ENCODE measurements around the gene ASXL2. TPM values are rescaled to one million over a fixed set of nuclear protein-coding genes. Genes with fewer than 3 reads are reported as not detected.

The ASXL2 gene
- total RNA-seq, 1 experiment from 2014 or later: 37.8 TPM

DNA sequence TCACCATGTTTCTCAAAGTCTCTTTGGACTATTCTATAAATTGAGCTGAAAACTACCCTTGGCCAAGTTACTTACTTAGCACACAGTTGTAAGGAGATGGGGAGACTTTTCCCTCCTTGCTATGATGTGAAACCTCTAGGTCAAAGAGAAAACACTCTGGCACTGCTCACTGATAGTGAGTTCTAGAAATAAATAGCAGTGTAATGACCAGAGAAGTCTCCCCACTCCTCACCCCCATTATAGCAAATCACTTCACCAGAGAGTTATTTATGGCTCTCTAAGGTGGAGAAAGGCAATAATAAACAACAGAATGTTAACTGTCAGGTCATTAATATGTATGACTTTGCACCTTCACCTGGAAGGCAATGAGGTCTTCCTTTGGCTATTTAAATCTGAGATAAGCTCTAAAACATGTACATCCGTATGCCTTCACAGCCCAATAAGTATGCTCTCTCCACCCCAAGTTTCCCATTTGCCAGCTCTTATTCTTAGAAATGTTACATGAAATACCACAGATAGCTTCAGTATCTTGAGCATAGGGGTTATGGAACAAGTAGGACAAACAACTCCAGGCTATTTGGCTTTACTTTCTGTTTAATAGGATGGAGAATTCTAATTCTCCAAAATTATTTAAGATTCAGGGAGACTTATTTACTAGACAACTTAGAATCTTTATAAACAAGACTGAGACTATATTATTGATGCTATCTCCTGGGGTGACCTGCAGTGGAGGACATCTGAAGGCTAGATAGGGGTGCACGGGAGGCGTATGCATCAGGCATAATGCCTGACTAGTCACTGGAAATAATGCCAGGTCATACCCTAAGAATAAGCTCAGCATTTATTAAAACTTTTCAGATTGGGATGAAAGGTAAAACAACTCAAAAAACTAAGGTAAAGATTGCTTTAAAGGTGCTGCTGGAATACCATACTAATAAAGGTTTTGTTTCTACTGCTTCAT lies 139.6 kb downstream of the ASXL2 start:
- Mint-ChIP-seq H3K27me3 (ENCODE audit: low read depth) (no peaks in the 10 kb centered on the region), H3K9me3 (no peaks in the 10 kb centered on the region), H3K4me1 (peaks cover 58% of the 10 kb centered on the region), H3K36me3 (peaks cover 11% of the 10 kb centered on the region), H3K27ac (no peak overlapping the region), H3K4me3 (no peak overlapping the region)
- DNase-seq (ENCODE audit: low spot score) (no peak), ATAC-seq (no peak)
- TF ChIP-seq, protein P1, sequence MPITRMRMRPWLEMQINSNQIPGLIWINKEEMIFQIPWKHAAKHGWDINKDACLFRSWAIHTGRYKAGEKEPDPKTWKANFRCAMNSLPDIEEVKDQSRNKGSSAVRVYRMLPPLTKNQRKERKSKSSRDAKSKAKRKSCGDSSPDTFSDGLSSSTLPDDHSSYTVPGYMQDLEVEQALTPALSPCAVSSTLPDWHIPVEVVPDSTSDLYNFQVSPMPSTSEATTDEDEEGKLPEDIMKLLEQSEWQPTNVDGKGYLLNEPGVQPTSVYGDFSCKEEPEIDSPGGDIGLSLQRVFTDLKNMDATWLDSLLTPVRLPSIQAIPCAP (CRISPR knock-in tag; IDR thresholded peaks at IDR 0.05): no peak
- TF ChIP-seq FOXP4 (CRISPR knock-in tag; IDR thresholded peaks at IDR 0.05) (no peak), SMAD4 (CRISPR knock-in tag; IDR thresholded peaks at IDR 0.05) (no peak), MXD4 (CRISPR knock-in tag; IDR thresholded peaks at IDR 0.05; ENCODE audit: borderline replicate concordance) (no peak), IRF2 (CRISPR knock-in tag; IDR thresholded peaks at IDR 0.05; ENCODE audit: borderline replicate concordance, low read depth) (no peak), E2F5 (CRISPR knock-in tag; IDR thresholded peaks at IDR 0.05) (no peak), KAT7 (CRISPR knock-in tag; IDR thresholded peaks at IDR 0.05; ENCODE audit: borderline replicate concordance) (no peak), ZNF396 (CRISPR knock-in tag; IDR thresholded peaks at IDR 0.05; ENCODE audit: borderline replicate concordance) (no peak), CREB1 (CRISPR knock-in tag; IDR thresholded peaks at IDR 0.05) (no peak), ZNF416 (CRISPR knock-in tag; IDR thresholded peaks at IDR 0.05) (no peak)
- ChIA-PET CTCF (interaction anchor here (1.0 kb wide), 1 partner anchor 38 kb away, joined by 3 read pairs; no protein-coding TSS in a partner anchor), POLR2A (interaction anchor here (0.5 kb wide), 1 partner anchor 104 kb away, joined by 3 read pairs; no protein-coding TSS in a partner anchor)

- CTCF ChIA-PET: interaction anchor here (1.4 kb wide), 1 partner anchor 37 kb away, joined by 7 read pairs; no protein-coding TSS in a partner anchor
- no peaks in the 10 kb centered on the region for H3K36me3 Mint-ChIP-seq
- no peaks in the 10 kb centered on the region for H3K9me3 Mint-ChIP-seq
- TF ChIP-seq GABPB1 (CRISPR knock-in tag; IDR thresholded peaks at IDR 0.05) (no peak), STAT6 (CRISPR knock-in tag; conservative IDR thresholded peaks at IDR 0.05; ENCODE audit: low read depth) (no peak), E2F1 (CRISPR knock-in tag; IDR thresholded peaks at IDR 0.05) (no peak), TEAD4 (CRISPR knock-in tag; IDR thresholded peaks at IDR 0.05) (no peak), OVOL2 (CRISPR knock-in tag; IDR thresholded peaks at IDR 0.05; ENCODE audit: borderline replicate concordance) (no peak), SMAD3 (CRISPR knock-in tag; IDR thresholded peaks at IDR 0.05; ENCODE audit: borderline replicate concordance) (no peak), PRRX2 (CRISPR knock-in tag; IDR thresholded peaks at IDR 0.05) (no peak), ZBTB43 (CRISPR knock-in tag; IDR thresholded peaks at IDR 0.05) (no peak)
- TF ChIP-seq, protein P2, sequence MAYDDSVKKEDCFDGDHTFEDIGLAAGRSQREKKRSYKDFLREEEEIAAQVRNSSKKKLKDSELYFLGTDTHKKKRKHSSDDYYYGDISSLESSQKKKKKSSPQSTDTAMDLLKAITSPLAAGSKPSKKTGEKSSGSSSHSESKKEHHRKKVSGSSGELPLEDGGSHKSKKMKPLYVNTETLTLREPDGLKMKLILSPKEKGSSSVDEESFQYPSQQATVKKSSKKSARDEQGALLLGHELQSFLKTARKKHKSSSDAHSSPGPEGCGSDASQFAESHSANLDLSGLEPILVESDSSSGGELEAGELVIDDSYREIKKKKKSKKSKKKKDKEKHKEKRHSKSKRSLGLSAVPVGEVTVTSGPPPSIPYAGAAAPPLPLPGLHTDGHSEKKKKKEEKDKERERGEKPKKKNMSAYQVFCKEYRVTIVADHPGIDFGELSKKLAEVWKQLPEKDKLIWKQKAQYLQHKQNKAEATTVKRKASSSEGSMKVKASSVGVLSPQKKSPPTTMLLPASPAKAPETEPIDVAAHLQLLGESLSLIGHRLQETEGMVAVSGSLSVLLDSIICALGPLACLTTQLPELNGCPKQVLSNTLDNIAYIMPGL (CRISPR knock-in tag; IDR thresholded peaks at IDR 0.05): no peak
- TF ChIP-seq, protein P3, sequence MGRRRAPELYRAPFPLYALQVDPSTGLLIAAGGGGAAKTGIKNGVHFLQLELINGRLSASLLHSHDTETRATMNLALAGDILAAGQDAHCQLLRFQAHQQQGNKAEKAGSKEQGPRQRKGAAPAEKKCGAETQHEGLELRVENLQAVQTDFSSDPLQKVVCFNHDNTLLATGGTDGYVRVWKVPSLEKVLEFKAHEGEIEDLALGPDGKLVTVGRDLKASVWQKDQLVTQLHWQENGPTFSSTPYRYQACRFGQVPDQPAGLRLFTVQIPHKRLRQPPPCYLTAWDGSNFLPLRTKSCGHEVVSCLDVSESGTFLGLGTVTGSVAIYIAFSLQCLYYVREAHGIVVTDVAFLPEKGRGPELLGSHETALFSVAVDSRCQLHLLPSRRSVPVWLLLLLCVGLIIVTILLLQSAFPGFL (CRISPR knock-in tag; IDR thresholded peaks at IDR 0.05; ENCODE audit: borderline replicate concordance): no peak
Observed at GRCh38 chr2:25736899-25737515, 141.3 kb downstream of the ASXL2 start.

More at GRCh38 chr2:25736899-25737515, 141.3 kb downstream of the ASXL2 start:
- Mint-ChIP-seq H3K27ac (peak overlapping the region; percentile 23; the same call in 1 of the 2 replicates), H3K4me1 (peaks cover 47% of the 10 kb centered on the region), H3K27me3 (ENCODE audit: low read depth) (no peaks in the 10 kb centered on the region), H3K4me3 (no peak overlapping the region)
- no peak for DNase-seq (ENCODE audit: low spot score)
- ATAC-seq: no peak
- POLR2A ChIA-PET: no interaction called here

Data from WTC11 (cell line).